HEK293T (cell line): ENCODE measurements around the gene CDADC1.

ENCODE experiments used
- SP1 ChIP-seq: fragments of 450-650 bp; IDR thresholded peaks from 2 replicates; pipeline ENCODE4 v1.6.1; 2017
- TF ChIP-seq, protein P1 (sequence below): fragments of 450-650 bp; IDR thresholded peaks from 2 replicates; pipeline ENCODE4 v1.6.1; 2016

DNA sequence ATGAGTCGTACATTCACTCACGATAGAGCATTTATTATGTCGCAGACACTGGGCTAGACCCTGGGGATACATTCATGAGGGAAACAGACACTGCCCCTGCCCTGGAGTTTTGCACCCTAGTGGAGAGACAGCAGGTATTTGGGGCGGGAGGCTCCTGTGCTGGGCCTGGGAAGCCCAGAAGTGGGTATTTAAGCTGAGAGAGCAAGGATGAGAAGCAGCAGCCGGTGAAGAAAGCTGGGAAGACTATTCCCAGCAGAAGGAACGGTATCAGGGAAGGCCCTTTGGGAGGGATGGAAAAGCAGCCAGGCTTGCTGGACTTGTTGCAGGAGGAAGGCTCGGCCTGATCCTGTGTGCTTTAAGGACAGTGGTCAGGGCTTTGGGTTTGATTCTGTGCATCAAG lies 54.5 kb downstream of the CDADC1 start:
- TF ChIP-seq, protein P1, sequence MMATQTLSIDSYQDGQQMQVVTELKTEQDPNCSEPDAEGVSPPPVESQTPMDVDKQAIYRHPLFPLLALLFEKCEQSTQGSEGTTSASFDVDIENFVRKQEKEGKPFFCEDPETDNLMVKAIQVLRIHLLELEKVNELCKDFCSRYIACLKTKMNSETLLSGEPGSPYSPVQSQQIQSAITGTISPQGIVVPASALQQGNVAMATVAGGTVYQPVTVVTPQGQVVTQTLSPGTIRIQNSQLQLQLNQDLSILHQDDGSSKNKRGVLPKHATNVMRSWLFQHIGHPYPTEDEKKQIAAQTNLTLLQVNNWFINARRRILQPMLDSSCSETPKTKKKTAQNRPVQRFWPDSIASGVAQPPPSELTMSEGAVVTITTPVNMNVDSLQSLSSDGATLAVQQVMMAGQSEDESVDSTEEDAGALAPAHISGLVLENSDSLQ, result no peak
- no peak for TF ChIP-seq SP1
